Mucosa of stomach (tissue), 1 donor: Measurements from ENCODE around the gene FIG4.
"Not testable (repeated sequence)": the region's sequence is repeated elsewhere in the genome, so short reads cannot be mapped to it uniquely, and the experiment has no call there.

Experiments
- H3K27me3 ChIP-seq: one replicate; pipeline ENCODE4 v1.7.0; 2013; ENCODE audit warnings: mild to moderate bottlenecking, low read length; ENCODE audit not compliant: control insufficient read depth, insufficient read depth
- H3K36me3 ChIP-seq: one replicate; pipeline ENCODE4 v1.7.0; 2013; ENCODE audit warnings: low read length; ENCODE audit not compliant: control insufficient read depth, insufficient read depth
- H3K4me1 ChIP-seq: one replicate; pipeline ENCODE4 v1.7.0; 2013; ENCODE audit warnings: mild to moderate bottlenecking, low read length; ENCODE audit not compliant: control insufficient read depth, insufficient read depth
- H3K4me3 ChIP-seq: one replicate; pipeline ENCODE4 v1.7.0; 2013; ENCODE audit warnings: low read length
- H3K9ac ChIP-seq: one replicate; pipeline ENCODE4 v1.7.0; 2013; ENCODE audit warnings: mild to moderate bottlenecking, low read length, moderate library complexity
- H3K9me3 ChIP-seq: one replicate; pipeline ENCODE4 v1.7.0; 2013; ENCODE audit warnings: mild to moderate bottlenecking, low read length, moderate library complexity; ENCODE audit not compliant: control insufficient read depth
- donor health status: Pancreatic carcinoma.

Gene FIG4

GRCh38 chr6:109738255-109738654 lies 47.2 kb downstream of the FIG4 start:
- H3K9me3 ChIP-seq = no peaks in the 10 kb centered on the region
- H3K4me1 ChIP-seq = no peaks in the 10 kb centered on the region
- no peak overlapping the region for H3K9ac ChIP-seq
- no peaks in the 10 kb centered on the region for H3K27me3 ChIP-seq
- H3K4me3 ChIP-seq = no peak overlapping the region
- H3K36me3 ChIP-seq = no peaks in the 10 kb centered on the region

GRCh38 chr6:109738667-109739066 lies 47.6 kb downstream of the FIG4 start:
- Histone ChIP-seq H3K36me3 (no peaks in the 10 kb centered on the region), H3K9me3 (no peaks in the 10 kb centered on the region), H3K4me1 (no peaks in the 10 kb centered on the region), H3K27me3 (no peaks in the 10 kb centered on the region), H3K9ac (no peak overlapping the region), H3K4me3 (no peak overlapping the region)

- Histone ChIP-seq H3K4me3 (no peak overlapping the region), H3K4me1 (no peaks in the 10 kb centered on the region), H3K36me3 (no peaks in the 10 kb centered on the region), H3K9ac (no peak overlapping the region), H3K9me3 (no peaks in the 10 kb centered on the region), H3K27me3 (no peaks in the 10 kb centered on the region)
Observed at GRCh38 chr6:109739686-109740085, 48.6 kb downstream of the FIG4 start.

- Histone ChIP-seq H3K36me3 (no peaks in the 10 kb centered on the region), H3K4me1 (no peaks in the 10 kb centered on the region), H3K9ac (no peak overlapping the region), H3K4me3 (no peak overlapping the region), H3K27me3 (no peaks in the 10 kb centered on the region), H3K9me3 (no peaks in the 10 kb centered on the region)
Observed at GRCh38 chr6:109740787-109741186, 49.7 kb downstream of the FIG4 start.

GRCh38 chr6:109743739-109744138 lies 52.6 kb downstream of the FIG4 start:
- Histone ChIP-seq H3K9ac (no peak overlapping the region), H3K9me3 (no peaks in the 10 kb centered on the region), H3K27me3 (no peaks in the 10 kb centered on the region), H3K4me1 (no peaks in the 10 kb centered on the region), H3K36me3 (no peaks in the 10 kb centered on the region), H3K4me3 (no peak overlapping the region)

GRCh38 chr6:109744779-109745178 lies 53.7 kb downstream of the FIG4 start:
- H3K9ac ChIP-seq, H3K4me1 ChIP-seq, H3K4me3 ChIP-seq, H3K36me3 ChIP-seq, H3K27me3 ChIP-seq, H3K9me3 ChIP-seq: not testable (repeated sequence)

- Histone ChIP-seq H3K9ac (no peak overlapping the region), H3K9me3 (no peaks in the 10 kb centered on the region), H3K4me3 (no peak overlapping the region), H3K27me3 (no peaks in the 10 kb centered on the region), H3K4me1 (no peaks in the 10 kb centered on the region), H3K36me3 (no peaks in the 10 kb centered on the region)
Observed at GRCh38 chr6:109747221-109747620, 56.1 kb downstream of the FIG4 start.

- H3K4me1 ChIP-seq = peaks cover 6% of the 10 kb centered on the region
- H3K36me3 ChIP-seq = no peaks in the 10 kb centered on the region
- H3K27me3 ChIP-seq = no peaks in the 10 kb centered on the region
- H3K9me3 ChIP-seq = no peaks in the 10 kb centered on the region
- H3K9ac ChIP-seq = no peak overlapping the region
- no peak overlapping the region for H3K4me3 ChIP-seq
Observed at GRCh38 chr6:109759098-109759955, 68.2 kb downstream of the FIG4 start.

- Histone ChIP-seq H3K36me3 (no peaks in the 10 kb centered on the region), H3K27me3 (no peaks in the 10 kb centered on the region), H3K9ac (no peak overlapping the region), H3K4me1 (peaks cover 6% of the 10 kb centered on the region), H3K4me3 (no peak overlapping the region), H3K9me3 (no peaks in the 10 kb centered on the region)
Observed at GRCh38 chr6:109760208-109760607, 69.1 kb downstream of the FIG4 start.

- Histone ChIP-seq H3K4me3 (no peak overlapping the region), H3K9ac (no peak overlapping the region), H3K27me3 (no peaks in the 10 kb centered on the region), H3K9me3 (no peaks in the 10 kb centered on the region), H3K36me3 (no peaks in the 10 kb centered on the region), H3K4me1 (peaks cover 6% of the 10 kb centered on the region)
Observed at GRCh38 chr6:109762166-109762565, 71.1 kb downstream of the FIG4 start.

GRCh38 chr6:109762769-109763441 lies 71.8 kb downstream of the FIG4 start:
- Histone ChIP-seq H3K9me3 (no peaks in the 10 kb centered on the region), H3K36me3 (no peaks in the 10 kb centered on the region), H3K4me3 (no peak overlapping the region), H3K27me3 (no peaks in the 10 kb centered on the region), H3K4me1 (peaks cover 6% of the 10 kb centered on the region), H3K9ac (no peak overlapping the region)

GRCh38 chr6:109766167-109766566 lies 75.1 kb downstream of the FIG4 start:
- Histone ChIP-seq H3K27me3 (no peaks in the 10 kb centered on the region), H3K4me3 (no peak overlapping the region), H3K36me3 (no peaks in the 10 kb centered on the region), H3K9me3 (no peaks in the 10 kb centered on the region), H3K9ac (no peak overlapping the region), H3K4me1 (peaks cover 6% of the 10 kb centered on the region)
